GM10847 (cell line): Measurements from ENCODE around the gene EXOC3L4.

Experiments
- POLR2A ChIP-seq: IDR thresholded peaks from 2 replicates; pipeline ENCODE4 v1.6.1; 2011; ENCODE audit not compliant: insufficient read length; ENCODE audit errors: extremely low read depth

Gene EXOC3L4

GRCh38 chr14:103094406-103095209 is at the start of gene EXOC3L4:
TSS of gene EXOC3L4 (plus strand) at chr14:103094725. CDS start at chr14:103100220, 5,495 bp downstream.
- no peak for TF ChIP-seq POLR2A

GRCh38 chr14:103045371-103045869 is 49.1 kb upstream of the EXOC3L4 start:
- no peak for TF ChIP-seq POLR2A

GRCh38 chr14:103050935-103051334 is 43.6 kb upstream of the EXOC3L4 start:
- no peak for TF ChIP-seq POLR2A

GRCh38 chr14:103052407-103052806 is 42.1 kb upstream of the EXOC3L4 start:
- TF ChIP-seq POLR2A, result no peak

- TF ChIP-seq POLR2A, result no peak
These were observed 38.8 kb upstream of the EXOC3L4 start for GRCh38 chr14:103055695-103056094.

GRCh38 chr14:103056322-103057027 is 38.0 kb upstream of the EXOC3L4 start:
- no peak for TF ChIP-seq POLR2A

GRCh38 chr14:103057028-103057371 is 37.5 kb upstream of the EXOC3L4 start:
- no peak for TF ChIP-seq POLR2A

- TF ChIP-seq POLR2A, result no peak
These were observed 37.0 kb upstream of the EXOC3L4 start, which contains the start of gene CDC42BPB for GRCh38 chr14:103057372-103058163. TSS of gene CDC42BPB (minus strand) at chr14:103057549. CDS start at chr14:103057173, 376 bp downstream.

- no peak for TF ChIP-seq POLR2A
These were observed 36.1 kb upstream of the EXOC3L4 start for GRCh38 chr14:103058164-103059055.

GRCh38 chr14:103059556-103059955 is 35.0 kb upstream of the EXOC3L4 start:
- TF ChIP-seq POLR2A, result no peak

- TF ChIP-seq POLR2A, result no peak
These were observed 33.0 kb upstream of the EXOC3L4 start for GRCh38 chr14:103061482-103061976.

- no peak for TF ChIP-seq POLR2A
These were observed 30.1 kb upstream of the EXOC3L4 start for GRCh38 chr14:103064436-103064835.

GRCh38 chr14:103064978-103065377 is 29.5 kb upstream of the EXOC3L4 start:
- TF ChIP-seq POLR2A, result no peak

- no peak for TF ChIP-seq POLR2A
These were observed 28.7 kb upstream of the EXOC3L4 start for GRCh38 chr14:103065861-103066260.
